HG03108 (cell line): ENCODE data around the gene DNAH1.
"Not testable (repeated sequence)": the region's sequence is repeated elsewhere in the genome, so short reads cannot be mapped to it uniquely, and the experiment has no call there.

ENCODE experiments used
- ATAC-seq: cut with Tn5 transposase; IDR thresholded peaks from one replicate; pipeline ENCODE4 v1.9.1; 2021; ENCODE audit warnings: moderate library complexity; ENCODE audit not compliant: unreplicated experiment

Gene DNAH1

DNA sequence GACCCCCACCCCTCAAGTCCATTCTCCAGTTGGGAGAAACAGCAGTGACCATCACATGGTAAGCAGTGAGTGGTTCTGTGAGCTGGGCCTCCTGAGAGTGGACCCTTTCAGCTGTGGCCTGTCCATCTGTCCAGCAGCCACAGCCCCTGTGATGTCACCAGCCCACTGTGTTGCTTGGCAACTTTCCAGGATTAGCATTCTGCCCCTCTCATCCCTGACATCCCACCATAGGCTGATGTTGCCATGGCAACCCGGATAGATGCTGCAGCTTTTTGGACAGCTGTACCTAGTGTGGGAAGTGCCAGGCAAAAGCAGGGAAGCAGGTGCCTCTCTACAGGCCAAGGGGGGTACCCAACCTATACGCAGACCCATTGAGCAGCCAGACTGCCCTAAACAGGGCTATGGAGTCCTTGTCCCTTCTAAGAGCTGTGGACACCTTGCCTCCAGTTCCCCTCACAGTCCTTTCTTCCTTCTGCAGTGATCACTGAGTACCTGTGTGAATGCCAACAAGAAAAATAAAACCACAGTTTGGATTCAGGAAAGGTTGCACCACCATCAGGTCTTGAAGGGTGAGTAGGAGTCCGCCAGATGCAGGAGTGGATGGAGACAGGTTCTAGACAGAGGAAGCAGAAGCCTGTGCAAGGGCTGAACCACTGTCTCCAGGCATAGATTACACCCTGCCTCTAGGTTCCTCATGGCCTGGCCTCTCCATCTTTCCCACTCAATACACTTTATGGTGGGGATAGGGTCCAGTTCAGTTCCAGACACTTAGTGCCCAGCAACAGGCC, at the start of gene DNAH1:
DNAH1 (plus strand) TSS at position 343 of the 788 bp plus-strand sequence. CDS start 6,124 bp downstream, outside the sequence.
- ATAC-seq: no peak

DNA sequence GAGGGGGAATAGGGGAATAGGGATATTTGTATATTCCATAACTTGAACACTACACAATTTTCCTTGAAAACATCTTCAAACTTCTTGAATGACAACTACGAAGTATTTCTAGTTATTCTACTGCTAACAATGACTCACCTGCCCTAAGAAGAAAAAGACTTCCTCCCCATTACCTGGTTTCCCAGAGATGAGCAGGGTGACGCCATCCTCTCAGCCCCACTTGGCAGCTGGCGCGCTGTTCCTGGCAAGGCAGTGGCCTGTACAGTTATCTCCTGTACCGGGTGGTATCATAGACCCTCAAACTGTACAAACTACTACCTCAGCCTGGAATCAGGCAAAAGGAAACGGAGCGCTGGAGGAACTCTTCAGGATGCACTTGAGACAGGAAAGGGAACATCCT, 48.1 kb upstream of the DNAH1 start:
- no peak for ATAC-seq

DNA sequence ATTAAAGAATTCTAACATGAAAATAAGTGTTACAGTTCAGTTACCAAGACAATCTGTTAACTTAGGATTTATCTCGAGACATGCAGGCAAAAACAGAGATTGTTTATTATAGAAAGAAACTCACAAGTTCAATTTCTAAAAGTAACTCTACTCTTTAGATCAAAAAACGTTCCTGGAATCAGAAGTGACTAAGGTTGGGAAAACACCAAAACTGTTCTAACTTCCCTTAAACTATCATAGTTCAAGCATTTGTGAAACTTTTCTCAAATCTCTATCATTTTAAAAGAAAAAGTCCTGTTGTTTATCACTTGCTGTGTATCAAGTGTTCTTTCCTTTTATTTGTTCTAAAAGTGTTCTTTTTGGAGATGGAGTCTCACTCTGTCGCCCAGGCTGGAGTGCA, 46.3 kb upstream of the DNAH1 start:
- ATAC-seq: no peak

DNA sequence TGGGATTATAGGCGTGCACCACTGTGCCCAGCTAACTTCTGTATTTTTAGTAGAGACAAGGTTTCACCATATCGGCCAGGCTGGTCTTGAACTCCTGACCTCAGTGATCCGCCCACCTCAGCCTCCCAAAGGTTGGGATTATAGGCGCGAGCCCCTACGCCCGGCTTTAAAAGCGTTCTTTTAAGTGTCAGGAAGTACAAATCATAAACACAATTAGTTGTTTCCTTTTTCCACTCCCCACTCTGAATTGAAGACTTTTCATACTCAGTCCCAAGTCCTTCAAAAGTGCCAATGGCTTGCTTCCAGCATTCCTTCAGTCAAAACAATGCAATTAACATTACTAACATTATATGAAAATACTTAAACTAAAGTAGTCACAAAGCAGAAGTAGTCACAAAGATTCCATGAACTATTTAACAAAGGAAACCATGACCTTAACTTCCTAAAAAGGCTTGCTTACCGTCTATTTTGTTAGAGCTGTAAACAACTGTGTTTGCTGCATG, 45.8 kb upstream of the DNAH1 start:
- ATAC-seq: no peak

DNA sequence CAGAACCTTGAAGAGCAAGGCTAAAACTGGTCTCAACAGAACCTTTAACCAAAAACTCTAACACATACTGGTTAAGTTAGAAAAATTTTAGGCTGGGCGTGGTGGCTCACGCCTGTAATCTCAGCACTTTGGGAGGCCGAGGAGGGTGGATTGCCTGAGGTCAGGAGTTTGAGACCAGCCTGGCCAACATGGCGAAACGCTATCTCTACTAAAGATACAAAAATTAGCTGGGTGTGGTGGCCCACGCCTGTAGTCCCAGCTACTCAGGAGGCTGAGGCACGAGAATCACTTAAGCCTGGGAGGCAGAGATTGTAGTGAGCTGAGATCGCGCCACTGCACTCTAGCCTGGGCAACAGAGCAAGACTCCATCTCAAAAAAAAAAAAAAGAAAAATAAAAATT, 43.9 kb upstream of the DNAH1 start:
- not testable (repeated sequence) for ATAC-seq

DNA sequence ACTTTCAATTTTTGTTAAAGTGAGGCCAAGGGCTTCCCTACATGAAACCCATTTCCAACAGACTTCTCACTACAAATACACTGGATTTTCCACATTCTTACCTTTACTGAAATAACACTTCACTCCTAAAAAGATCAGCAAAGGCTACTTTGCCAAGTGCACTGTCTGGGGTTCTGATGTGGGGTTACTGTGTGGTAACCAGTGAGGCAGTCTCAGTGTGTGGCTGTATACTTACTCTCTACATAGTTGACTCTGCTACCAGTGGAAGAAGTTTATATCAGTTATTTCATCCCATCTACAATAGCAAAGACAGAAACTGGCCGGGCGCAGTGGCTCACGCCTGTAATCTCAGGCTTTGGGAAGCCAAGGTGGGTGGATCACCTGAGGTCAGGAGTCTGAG, 43.3 kb upstream of the DNAH1 start:
- ATAC-seq: no peak

DNA sequence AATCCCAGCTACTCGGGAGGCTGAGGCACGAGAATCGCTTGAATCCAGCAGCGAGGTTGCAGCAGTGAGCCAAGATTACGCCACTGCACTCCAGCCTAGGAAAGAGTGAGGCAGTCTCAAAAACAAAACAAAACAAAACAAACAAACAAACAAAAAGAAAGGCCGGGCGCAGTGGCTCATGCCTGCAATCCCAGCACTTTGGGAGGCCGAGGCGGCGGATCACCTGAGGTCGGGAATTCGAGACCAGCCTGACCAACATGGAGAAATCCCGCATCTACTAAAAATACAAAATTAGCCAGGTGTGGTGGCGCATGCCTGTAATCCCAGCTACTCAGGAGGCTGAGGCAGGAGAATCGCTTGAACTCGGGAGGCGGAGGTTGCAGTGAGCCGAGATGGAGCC, 41.3 kb upstream of the DNAH1 start:
- not testable (repeated sequence) for ATAC-seq

DNA sequence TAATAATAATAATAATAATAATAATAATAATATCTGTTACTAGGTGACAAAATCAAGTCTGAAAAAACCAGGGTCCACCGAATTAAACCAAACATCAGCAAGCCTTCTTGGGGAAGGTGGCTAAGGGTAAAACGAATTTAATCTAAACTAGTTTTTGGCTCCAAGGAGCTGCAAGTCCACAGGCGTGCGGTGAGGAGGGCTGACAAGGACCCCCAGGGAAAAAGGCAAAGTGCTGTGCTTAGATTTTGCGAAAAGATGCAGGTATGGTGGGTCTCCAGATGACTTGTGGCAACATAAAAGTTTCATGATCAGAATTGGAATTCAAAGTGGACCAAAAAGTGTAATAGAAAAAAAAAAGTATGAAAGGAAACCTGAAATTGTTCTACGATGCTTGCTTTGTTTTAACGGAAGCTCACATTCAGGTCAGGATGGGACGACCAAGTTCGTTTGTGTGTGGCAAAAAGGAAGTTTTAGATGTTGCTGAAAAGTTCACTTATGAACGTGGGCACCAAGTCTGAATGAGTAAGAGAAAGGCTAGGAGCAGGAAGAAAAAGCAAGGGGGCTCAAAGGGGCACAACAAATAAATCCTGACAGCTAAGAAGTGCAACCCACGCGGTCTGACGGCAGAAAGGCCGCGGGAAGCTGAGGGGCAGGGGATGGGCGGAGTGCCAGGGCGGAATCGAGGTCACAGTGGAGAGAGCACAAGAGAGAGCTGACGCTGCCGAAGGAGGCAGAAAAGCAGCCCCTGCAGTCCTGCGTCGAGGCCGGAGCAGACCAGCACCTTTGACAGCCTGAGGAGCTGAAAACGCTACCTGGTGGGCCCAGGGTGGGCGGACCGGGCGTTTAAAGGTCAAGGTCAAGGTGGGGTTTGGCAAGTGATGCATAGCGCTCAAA, 38.8 kb upstream of the DNAH1 start:
- ATAC-seq: no peak

DNA sequence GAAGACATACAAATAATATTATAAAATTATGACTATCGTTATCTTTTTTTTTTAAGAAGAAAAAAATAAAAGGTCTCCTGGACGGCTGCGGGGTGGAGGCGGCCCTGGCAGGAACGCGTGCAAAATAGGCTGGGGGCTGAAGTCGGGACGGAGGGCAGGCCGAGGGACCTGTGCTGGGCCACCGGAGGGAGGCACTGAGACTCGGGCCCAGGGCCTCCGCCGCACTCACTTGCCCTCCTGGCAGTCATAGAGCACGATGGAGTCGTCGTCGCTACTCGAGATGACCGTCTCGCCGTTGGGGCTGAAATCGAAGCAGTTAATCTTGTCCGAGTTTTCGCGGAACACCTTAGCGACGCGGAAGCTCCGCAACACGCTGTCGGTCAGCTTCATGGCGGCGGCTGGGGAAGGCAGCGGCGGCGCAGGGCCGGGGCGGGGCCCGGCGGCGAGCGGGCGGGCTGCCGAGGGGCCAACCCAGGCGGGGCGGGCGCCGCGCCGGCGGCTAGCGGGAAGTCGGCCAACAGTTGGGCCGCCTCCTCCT, 38.1 kb upstream of the DNAH1 start:
- ATAC-seq: peak; percentile 46

DNA sequence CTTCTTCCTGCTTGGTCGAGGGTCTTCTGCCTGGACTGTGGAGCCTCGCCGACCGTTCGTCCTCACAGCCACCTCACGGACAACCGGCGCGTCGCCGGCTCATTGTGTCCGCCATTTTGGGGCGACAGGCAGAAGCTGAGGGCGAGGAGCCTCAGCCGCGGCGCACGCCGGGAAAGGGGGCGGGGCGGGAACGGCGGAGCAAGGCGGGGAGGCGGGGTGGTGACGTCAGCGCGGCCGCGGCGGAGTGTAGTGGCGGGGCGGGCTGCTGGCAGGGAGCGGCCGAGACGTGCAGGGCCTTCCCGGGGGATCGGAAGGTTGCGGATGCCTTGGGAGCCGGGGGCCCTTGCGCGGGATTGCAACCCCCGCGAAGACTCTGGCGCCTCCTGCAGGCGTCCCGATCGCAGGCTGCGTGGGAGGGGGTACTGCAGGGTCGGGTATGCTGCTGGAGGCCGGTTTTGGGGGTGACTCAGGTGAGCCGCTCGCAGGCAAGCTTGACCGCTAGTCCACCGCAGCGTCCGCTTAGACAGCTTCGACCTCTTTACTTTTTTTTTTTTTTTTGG, 37.5 kb upstream of the DNAH1 start, which contains the start of gene WDR82:
WDR82 (minus strand) TSS at position 140 of the 560 bp plus-strand sequence. CDS start 288 bp downstream, outside the sequence.
- ATAC-seq: peak; percentile 72

DNA sequence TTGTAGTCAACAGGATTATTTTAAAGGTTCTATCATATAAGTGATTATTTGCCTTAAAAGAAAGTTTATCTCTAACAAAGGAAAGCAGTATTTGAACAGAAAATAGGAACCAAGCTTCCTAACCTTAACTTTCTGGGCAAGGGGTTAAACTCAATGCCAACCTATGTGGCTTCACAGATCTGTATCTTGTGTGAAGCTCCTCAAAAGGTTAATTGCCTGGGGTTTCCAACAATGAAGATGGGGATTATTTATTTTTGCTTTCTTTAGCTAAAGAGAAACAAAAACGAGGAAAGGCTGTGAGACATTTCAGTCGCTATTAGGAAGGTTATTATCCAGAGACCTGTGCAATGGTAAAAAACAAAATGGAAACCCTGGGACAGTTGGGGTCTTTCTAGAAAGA, 36.5 kb upstream of the DNAH1 start:
- ATAC-seq: no peak

DNA sequence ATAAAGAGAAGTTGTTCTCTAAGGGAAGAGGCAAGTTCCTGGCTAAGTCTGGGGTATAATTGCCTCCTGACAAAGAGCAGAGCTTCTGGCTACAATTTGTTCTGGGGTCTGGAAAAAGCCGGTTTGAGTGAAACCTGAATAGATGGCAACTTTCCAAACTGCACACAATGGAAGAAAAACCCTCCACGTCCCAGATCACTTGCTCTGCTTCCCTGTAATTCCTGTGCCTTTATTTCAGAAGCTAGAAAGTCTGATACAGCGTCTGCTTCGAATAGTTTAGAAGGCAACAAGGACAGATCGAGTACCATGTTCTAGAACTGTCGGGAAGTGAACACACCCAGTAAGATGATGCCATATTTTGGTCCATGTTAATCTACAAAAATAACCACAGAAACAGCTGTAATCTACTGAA, 36.1 kb upstream of the DNAH1 start:
- no peak for ATAC-seq

DNA sequence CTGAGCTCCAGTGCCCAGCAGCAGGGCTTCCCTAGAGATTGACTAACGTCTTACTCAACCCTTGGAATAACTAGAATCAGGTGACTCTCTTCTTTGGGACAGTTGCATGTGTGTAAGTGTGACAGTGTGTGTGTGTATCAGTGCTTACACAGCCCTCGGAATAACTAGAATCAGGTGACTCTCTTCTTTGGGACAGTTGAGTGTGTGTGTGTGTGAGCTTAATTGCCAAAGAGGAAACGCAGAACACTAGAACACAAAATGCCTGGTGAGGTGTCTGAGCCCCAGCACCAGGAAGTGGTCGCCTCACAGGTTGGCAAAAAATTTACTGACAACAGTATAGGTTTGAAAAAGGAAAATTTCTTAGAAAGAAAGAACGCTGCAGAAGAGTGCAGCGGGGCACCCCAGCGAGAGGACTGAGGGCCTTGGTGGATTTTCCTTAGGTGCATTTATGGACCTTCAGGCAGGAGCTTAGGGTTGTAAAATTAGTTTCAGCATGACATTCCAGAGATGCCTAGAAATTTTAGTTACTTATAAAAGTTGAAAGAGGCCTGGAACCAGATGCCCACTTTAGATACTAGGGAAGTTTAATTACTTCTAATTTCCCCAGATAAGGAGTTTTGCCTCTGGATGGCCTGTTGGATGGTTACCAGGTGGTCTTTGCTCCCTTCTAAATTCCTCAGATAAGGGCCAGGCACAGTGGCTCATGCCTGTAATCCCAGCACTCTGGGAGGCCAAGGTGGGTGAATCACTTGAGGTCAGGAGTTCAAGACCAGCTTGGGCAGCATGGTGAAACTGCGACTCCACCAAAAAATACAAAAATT, 33.9 kb upstream of the DNAH1 start:
- ATAC-seq: no peak

DNA sequence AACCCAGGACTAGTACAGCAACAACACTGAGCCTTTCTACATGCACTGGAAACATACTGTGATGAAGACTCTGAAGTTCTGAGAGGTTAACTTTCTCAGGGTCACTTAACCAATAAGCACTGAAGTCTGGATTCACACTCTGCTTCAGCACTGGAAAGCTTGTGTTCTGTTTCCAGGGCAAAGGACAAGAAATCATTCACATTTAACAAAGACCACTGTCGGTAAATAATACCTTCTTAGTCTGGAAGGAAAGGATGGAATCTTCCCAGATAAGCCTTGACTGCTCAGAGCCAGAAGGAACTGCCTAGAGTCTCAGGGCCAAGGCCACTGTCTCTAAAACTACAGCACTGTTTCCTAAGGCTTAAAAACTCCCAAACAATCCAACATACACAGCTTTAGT, 32.8 kb upstream of the DNAH1 start:
- ATAC-seq: no peak

DNA sequence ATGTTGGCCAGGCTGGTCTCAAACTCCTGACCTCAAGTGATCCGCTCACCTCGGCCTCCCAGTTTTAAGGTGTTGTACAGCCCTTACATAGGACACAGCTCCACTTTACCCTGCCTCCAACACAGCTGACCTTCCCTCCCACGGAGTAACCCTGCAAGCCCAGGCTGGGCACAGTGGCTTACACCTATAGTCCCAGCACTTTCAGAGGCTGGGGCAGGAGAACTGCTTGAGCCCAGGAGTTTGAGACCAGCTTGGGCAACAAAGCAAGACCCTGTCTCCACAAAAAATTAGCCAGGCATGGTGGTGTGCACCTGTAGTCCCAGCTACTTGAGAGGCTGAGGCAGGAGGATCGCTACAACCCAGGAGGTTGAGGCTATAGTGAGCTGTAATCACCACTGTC, 32.1 kb upstream of the DNAH1 start:
- not testable (repeated sequence) for ATAC-seq

DNA sequence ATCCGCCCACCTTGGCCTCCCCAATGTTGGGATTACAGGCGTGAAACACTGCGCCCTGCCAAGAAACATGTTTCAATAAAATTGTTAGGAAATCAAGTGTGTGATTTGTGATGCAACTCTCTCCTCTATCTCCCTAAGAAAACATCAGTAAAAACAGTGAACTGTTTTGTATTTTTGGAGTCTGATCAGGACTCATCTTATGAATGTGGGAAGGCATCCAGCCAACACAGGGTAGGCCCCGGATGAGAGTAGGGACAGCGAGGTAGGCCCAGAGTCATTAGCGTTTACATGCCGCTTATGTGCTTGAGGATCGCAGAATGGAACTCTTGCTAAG, 29.4 kb upstream of the DNAH1 start:
- no peak for ATAC-seq

DNA sequence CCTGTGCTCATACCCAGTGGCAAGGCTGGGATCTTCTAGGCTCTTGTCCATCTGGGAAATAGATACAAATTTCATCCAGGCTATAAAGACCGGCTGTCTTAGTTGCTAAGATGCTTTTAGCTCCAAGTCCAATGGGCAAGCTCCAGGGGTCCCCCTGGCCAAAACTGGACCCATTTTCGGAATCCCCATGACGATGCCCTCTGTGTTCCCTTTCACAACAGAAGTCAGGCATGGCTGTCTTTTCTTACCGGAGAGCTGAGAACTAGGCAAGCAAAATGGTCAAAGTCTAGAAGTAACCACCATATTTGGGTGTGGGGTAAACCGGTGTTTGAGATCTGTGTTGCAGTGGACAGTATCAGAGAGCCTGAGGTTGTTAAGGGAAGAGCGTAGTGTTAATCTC, 27.4 kb upstream of the DNAH1 start:
- no peak for ATAC-seq

DNA sequence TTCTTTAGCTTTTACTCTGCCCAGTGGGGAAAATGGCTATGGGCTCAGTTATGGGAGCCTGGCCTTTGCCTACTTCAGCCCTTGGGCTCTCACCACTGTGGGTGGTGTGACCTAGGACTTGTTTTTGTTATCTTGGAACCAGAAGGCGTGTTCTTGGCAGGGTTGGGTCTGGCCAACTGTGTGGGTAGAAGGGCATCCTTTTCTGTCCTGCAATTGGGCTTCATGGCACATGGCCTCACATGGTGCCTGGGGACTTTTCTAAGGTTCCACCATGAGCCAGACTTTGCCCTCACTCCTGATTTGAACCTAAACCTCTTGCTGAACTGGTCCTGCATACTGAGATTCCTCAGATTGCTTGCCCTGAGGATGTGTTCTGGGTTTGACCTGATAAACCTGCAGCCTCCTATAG, 26.8 kb upstream of the DNAH1 start:
- ATAC-seq: no peak

DNA sequence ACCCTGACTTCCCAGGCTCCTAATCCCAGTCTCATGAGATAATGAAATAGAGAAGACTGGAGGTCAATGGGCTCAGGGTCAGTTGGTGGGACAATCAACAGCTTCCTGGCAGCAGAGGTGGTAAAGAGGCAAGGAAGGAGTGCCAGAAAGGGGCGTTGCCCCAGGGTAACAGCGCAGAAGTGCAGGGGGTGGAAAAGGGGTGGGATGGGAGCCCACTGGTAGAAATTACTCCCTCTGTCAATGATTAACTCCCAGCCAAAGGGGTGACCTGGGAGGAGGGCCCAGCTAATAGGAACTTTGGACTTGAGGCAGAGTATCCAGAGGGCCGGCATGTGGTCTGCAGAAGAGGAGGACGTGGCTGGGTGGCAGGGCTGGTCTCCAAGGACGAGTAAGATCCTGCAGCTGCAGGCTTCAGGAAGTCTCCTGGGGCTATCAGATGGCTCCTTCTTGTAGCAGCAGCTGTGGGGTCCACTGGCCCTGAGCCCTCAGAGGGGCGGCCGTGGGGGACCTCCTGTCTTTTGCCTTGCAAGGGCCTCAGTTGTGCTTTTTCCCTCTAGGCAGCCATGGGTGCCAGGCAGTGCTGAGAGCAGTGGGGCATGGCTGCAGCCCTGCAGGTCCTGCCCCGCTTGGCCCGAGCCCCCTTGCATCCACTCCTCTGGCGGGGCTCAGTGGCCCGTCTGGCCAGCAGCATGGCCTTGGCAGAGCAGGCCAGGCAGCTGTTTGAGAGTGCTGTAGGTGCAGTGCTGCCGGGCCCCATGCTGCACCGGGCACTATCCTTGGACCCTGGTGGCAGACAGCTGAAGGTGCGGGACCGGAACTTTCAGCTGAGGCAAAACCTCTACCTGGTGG, 26.1 kb upstream of the DNAH1 start:
- ATAC-seq: no peak
